GM12872 (cell line): ENCODE results near the gene CEP20.

Experiments
- CTCF ChIP-seq: IDR thresholded peaks from 3 replicates; pipeline ENCODE4 v1.5.1; 2011; ENCODE audit warnings: low read depth, mild to moderate bottlenecking, low read length, moderate library complexity; ENCODE audit not compliant: insufficient read depth

The CEP20 gene

GRCh38 chr16:15856182-15856581 is 32.2 kb downstream of the CEP20 start:
- no peak for TF ChIP-seq CTCF

- TF ChIP-seq CTCF = no peak
Measured at GRCh38 chr16:15855704-15856003, 32.7 kb downstream of the CEP20 start.

- no peak for TF ChIP-seq CTCF
Measured at GRCh38 chr16:15854906-15855703, 33.3 kb downstream of the CEP20 start.

- no peak for TF ChIP-seq CTCF
Measured at GRCh38 chr16:15854061-15854460, 34.3 kb downstream of the CEP20 start.

- no peak for TF ChIP-seq CTCF
Measured at GRCh38 chr16:15853021-15853420, 35.4 kb downstream of the CEP20 start.

GRCh38 chr16:15849209-15849981 is 39.0 kb downstream of the CEP20 start:
- no peak for TF ChIP-seq CTCF

- TF ChIP-seq CTCF = no peak
Measured at GRCh38 chr16:15847611-15848175, 40.7 kb downstream of the CEP20 start.
